BE2C (cell line): ENCODE results near the gene LYZL1.
"Not testable (repeated sequence)": the region's sequence is repeated elsewhere in the genome, so short reads cannot be mapped to it uniquely, and the experiment has no call there.

Experiments
- DNase-seq: peaks from one replicate; pipeline ENCODE4 v3.0.0-alpha.2; 2020
- H3K27me3 ChIP-seq: fragments of 250-450 bp; sonication (Bioruptor Pico); 2 replicates; pipeline ENCODE4 v1.5.1; 2020; ENCODE audit warnings: mild to moderate bottlenecking
- H3K36me3 ChIP-seq: fragments of 250-450 bp; sonication (Bioruptor Pico); 2 replicates; pipeline ENCODE4 v1.5.1; 2020; ENCODE audit warnings: mild to moderate bottlenecking
- H3K4me1 ChIP-seq: fragments of 250-450 bp; sonication (Bioruptor Pico); 2 replicates; pipeline ENCODE4 v1.5.1; 2020
- H3K4me3 ChIP-seq: 2 replicates; pipeline ENCODE4 v1.5.1; 2011; ENCODE audit warnings: low read depth, low read length
- H3K9me3 ChIP-seq: fragments of 250-450 bp; sonication (Bioruptor Pico); 2 replicates; pipeline ENCODE4 v1.5.1; 2020
- CTCF ChIP-seq: IDR thresholded peaks from 2 replicates; pipeline ENCODE4 v1.5.1; 2012; ENCODE audit warnings: mild to moderate bottlenecking, low read depth, low read length

LYZL1 gene

GRCh38 chr10:29348836-29349235, 60.0 kb downstream of the LYZL1 start:
- H3K9me3 ChIP-seq = no peaks in the 10 kb centered on the region
- TF ChIP-seq CTCF = no peak
- H3K4me3 ChIP-seq = no peak overlapping the region
- H3K36me3 ChIP-seq = no peaks in the 10 kb centered on the region
- no peaks in the 10 kb centered on the region for H3K27me3 ChIP-seq
- H3K4me1 ChIP-seq = no peaks in the 10 kb centered on the region
- no peak for DNase-seq

- Histone ChIP-seq H3K9me3 (no peaks in the 10 kb centered on the region), H3K27me3 (no peaks in the 10 kb centered on the region), H3K4me3 (no peak overlapping the region), H3K4me1 (no peaks in the 10 kb centered on the region), H3K36me3 (no peaks in the 10 kb centered on the region)
- no peak for DNase-seq
- no peak for TF ChIP-seq CTCF
Observed at GRCh38 chr10:29353305-29353704, 64.4 kb downstream of the LYZL1 start.

GRCh38 chr10:29353887-29354561, 65.2 kb downstream of the LYZL1 start:
- no peak for TF ChIP-seq CTCF
- Histone ChIP-seq H3K27me3 (no peaks in the 10 kb centered on the region), H3K4me1 (no peaks in the 10 kb centered on the region), H3K9me3 (no peaks in the 10 kb centered on the region), H3K4me3 (no peak overlapping the region), H3K36me3 (no peaks in the 10 kb centered on the region)
- DNase-seq = no peak

GRCh38 chr10:29355411-29355991, 66.6 kb downstream of the LYZL1 start:
- H3K9me3 ChIP-seq = no peaks in the 10 kb centered on the region
- DNase-seq = no peak
- H3K27me3 ChIP-seq = no peaks in the 10 kb centered on the region
- no peaks in the 10 kb centered on the region for H3K36me3 ChIP-seq
- no peak for TF ChIP-seq CTCF
- H3K4me1 ChIP-seq = no peaks in the 10 kb centered on the region
- no peak overlapping the region for H3K4me3 ChIP-seq

- Histone ChIP-seq H3K4me3 (no peak overlapping the region), H3K36me3 (no peaks in the 10 kb centered on the region), H3K9me3 (no peaks in the 10 kb centered on the region), H3K4me1 (no peaks in the 10 kb centered on the region), H3K27me3 (no peaks in the 10 kb centered on the region)
- DNase-seq = no peak
- no peak for TF ChIP-seq CTCF
Observed at GRCh38 chr10:29356931-29357330, 68.1 kb downstream of the LYZL1 start.

- Histone ChIP-seq H3K36me3 (no peaks in the 10 kb centered on the region), H3K4me3 (no peak overlapping the region), H3K4me1 (no peaks in the 10 kb centered on the region), H3K9me3 (no peaks in the 10 kb centered on the region), H3K27me3 (no peaks in the 10 kb centered on the region)
- DNase-seq = no peak
- no peak for TF ChIP-seq CTCF
Observed at GRCh38 chr10:29358010-29358616, 69.2 kb downstream of the LYZL1 start.

- H3K27me3 ChIP-seq, H3K36me3 ChIP-seq, DNase-seq, H3K4me3 ChIP-seq, H3K4me1 ChIP-seq, H3K9me3 ChIP-seq: not testable (repeated sequence)
Observed at GRCh38 chr10:29360215-29360853, 71.5 kb downstream of the LYZL1 start.
